ENCODE measurements around the gene ADNP. TPM values are rescaled to one million over a fixed set of nuclear protein-coding genes. Genes with fewer than 3 reads are reported as not detected.
A peak's percentile ranks its signal among the peaks of the same experiment; 100 is the strongest.

The ADNP gene
- total and polyA plus RNA-seq, 2 donors (not counting 1 experiment from before 2014, with no cell fraction given), result 20.4 to 94.8 TPM

DNA sequence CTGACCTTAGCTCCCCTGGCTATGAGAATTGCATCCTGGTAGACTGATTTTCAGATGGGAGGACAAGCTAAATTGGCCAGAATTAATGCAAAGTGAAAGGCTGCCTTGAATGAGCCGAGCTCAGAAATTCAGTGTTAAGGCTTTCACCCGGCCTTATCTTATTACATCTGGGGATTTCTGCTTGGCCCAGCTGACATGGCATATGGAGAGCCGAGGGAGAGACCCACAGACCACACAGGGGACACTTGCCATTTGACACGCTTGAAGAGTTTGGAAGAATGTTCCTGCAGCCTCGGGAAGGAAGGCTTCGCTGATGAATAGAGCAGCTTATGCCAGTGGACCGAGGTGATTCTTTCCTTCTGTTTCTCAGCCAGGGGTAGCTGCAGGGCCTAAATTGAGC is 36.3 kb upstream of the ADNP start:
- Histone ChIP-seq H2AFZ (ENCODE audit: insufficient read depth, low read depth, low read length, poor library complexity, severe bottlenecking) (no peak overlapping the region), H3K27ac (ENCODE audit: low read length in 2 of 2) (no peak overlapping the region), H3K79me2 (ENCODE audit: control insufficient read depth, insufficient read depth, low read length) (peaks cover 8% of the 10 kb centered on the region), H3K4me3 (ENCODE audit: control extremely low read depth in 1 of 5, extremely low read depth in 1 of 5, insufficient read depth in 1 of 5, low read depth in 2 of 5, low read length in 4 of 5) (no peak overlapping the region), H3K4me2 (replicated peaks; ENCODE audit: low read depth, low read length, poor library complexity, severe bottlenecking) (no peak overlapping the region), H3K36me3 (replicated peaks in 1 of 2; ENCODE audit: control extremely low read depth in 1 of 2, control insufficient read depth in 1 of 2, extremely low read depth in 1 of 2, insufficient read depth in 2 of 2, low read length in 1 of 2) (no peaks in the 10 kb centered on the region), H4K20me1 (ENCODE audit: control insufficient read depth, insufficient read depth, low read length, poor library complexity, severe bottlenecking) (peaks cover 6% of the 10 kb centered on the region), H3K9me3 (ENCODE audit: control extremely low read depth in 1 of 3, control insufficient read depth in 2 of 3, insufficient read depth in 1 of 3, low read length in 2 of 3) (no peaks in the 10 kb centered on the region), H3K27me3 (replicated peaks in 1 of 4; ENCODE audit: control extremely low read depth in 1 of 4, control insufficient read depth in 3 of 4, insufficient read depth in 4 of 4, low read length in 3 of 4) (peaks cover 0 to 8% (median under 1%) of the 10 kb centered on the region in 4 experiments), H3K9ac (ENCODE audit: low read length) (no peak overlapping the region), H3K4me1 (ENCODE audit: control insufficient read depth in 2 of 2, insufficient read depth in 2 of 2, low read length in 2 of 2) (no peaks in the 10 kb centered on the region)
- 59% methylated on average over 6 of the region's 7 CpGs for WGBS (ENCODE audit: insufficient coverage)
- Mint-ChIP-seq H3K4me3 (no peak overlapping the region), H3K9me3 (ENCODE audit: insufficient read depth) (no peaks in the 10 kb centered on the region), H3K27ac (no peak overlapping the region), H3K4me1 (no peaks in the 10 kb centered on the region), H3K27me3 (peaks cover 8% of the 10 kb centered on the region)
- DNase-seq (no peak), ATAC-seq (ENCODE audit: low read depth) (no peak)
- ChIA-PET CTCF (interaction anchor here (0.6 to 1.3 kb wide), 2 partner anchors 217 to 1646 kb away, joined by 3 read pairs; no protein-coding TSS in a partner anchor), POLR2A (interaction anchor here (0.7 kb wide), 2 partner anchors 119 to 433 kb away, joined by 3 to 4 read pairs; no protein-coding TSS in a partner anchor)
- TF ChIP-seq CTCF (IDR thresholded peaks at IDR 0.05), result no peak
- no peak for TF ChIP-seq EZH2 (IDR thresholded peaks at IDR 0.05; ENCODE audit: borderline replicate concordance, insufficient read depth, low read depth, low read length, poor library complexity, severe bottlenecking)
- intact Hi-C loops (cut with micrococcal nuclease), result no loop called here

- Histone ChIP-seq H3K4me1 (ENCODE audit: control insufficient read depth in 2 of 2, insufficient read depth in 2 of 2, low read length in 2 of 2) (peaks cover 24 to 26% of the 10 kb centered on the region in 2 donors), H3K27ac (ENCODE audit: low read length in 2 of 2) (peak overlapping the region in 1 of 2 donors; percentile 99), H4K20me1 (ENCODE audit: control insufficient read depth, insufficient read depth, low read length, poor library complexity, severe bottlenecking) (peaks cover 21% of the 10 kb centered on the region), H3K79me2 (ENCODE audit: control insufficient read depth, insufficient read depth, low read length) (peaks cover 69% of the 10 kb centered on the region), H3K4me3 (ENCODE audit: control extremely low read depth in 1 of 5, extremely low read depth in 1 of 5, insufficient read depth in 1 of 5, low read depth in 2 of 5, low read length in 4 of 5) (peak overlapping the region; percentile 78 to 99 (median 86)), H3K9ac (ENCODE audit: low read length) (peak overlapping the region; percentile 91), H3K36me3 (replicated peaks in 1 of 2; ENCODE audit: control extremely low read depth in 1 of 2, control insufficient read depth in 1 of 2, extremely low read depth in 1 of 2, insufficient read depth in 2 of 2, low read length in 1 of 2) (peaks cover 0 to 10% of the 10 kb centered on the region in 2 experiments), H3K4me2 (replicated peaks; ENCODE audit: low read depth, low read length, poor library complexity, severe bottlenecking) (peak overlapping the region; percentile 84), H2AFZ (ENCODE audit: insufficient read depth, low read depth, low read length, poor library complexity, severe bottlenecking) (peak overlapping the region; percentile 95), H3K9me3 (ENCODE audit: control extremely low read depth in 1 of 3, control insufficient read depth in 2 of 3, insufficient read depth in 1 of 3, low read length in 2 of 3) (no peaks in the 10 kb centered on the region), H3K27me3 (replicated peaks in 1 of 4; ENCODE audit: control extremely low read depth in 1 of 4, control insufficient read depth in 3 of 4, insufficient read depth in 4 of 4, low read length in 3 of 4) (no peaks in the 10 kb centered on the region)
- TF ChIP-seq EZH2 (IDR thresholded peaks at IDR 0.05; ENCODE audit: borderline replicate concordance, insufficient read depth, low read depth, low read length, poor library complexity, severe bottlenecking) (no peak), CTCF (IDR thresholded peaks at IDR 0.05) (no peak)
- intact Hi-C loops (cut with micrococcal nuclease), result no loop called here
- WGBS (ENCODE audit: insufficient coverage), result 73% methylated on average over 25 of the region's 25 CpGs
- ChIA-PET CTCF (interaction anchor here (3.0 kb wide), 1 partner anchor 27 kb away, joined by 31 read pairs; the partner anchor contains the start of gene ADNP), POLR2A (interaction anchor here (1.2 to 2.1 kb wide), 2 partner anchors 28 to 1232 kb away, joined by 5 to 30 read pairs; partner anchors contain the start of genes ADNP and ZFP64)
- no peaks in the 10 kb centered on the region for H3K9me3 Mint-ChIP-seq (ENCODE audit: insufficient read depth)
- H3K27me3 Mint-ChIP-seq, result no peaks in the 10 kb centered on the region
- peak overlapping the region; percentile 99 for H3K27ac Mint-ChIP-seq
- peak overlapping the region; percentile 98 for H3K4me3 Mint-ChIP-seq
- H3K4me1 Mint-ChIP-seq, result peaks cover 40% of the 10 kb centered on the region
- no peak for ATAC-seq (ENCODE audit: low read depth)
- no peak for DNase-seq
Measured at GRCh38 chr20:50959543-50960126, 28.4 kb upstream of the ADNP start.

All from B cell (primary cell).